Measurements from ENCODE around the gene NUAK2.
"Not testable (repeated sequence)": the region's sequence is repeated elsewhere in the genome, so short reads cannot be mapped to it uniquely, and the experiment has no call there.

Gene NUAK2

GRCh38 chr1:205294175-205294917, 27.2 kb downstream of the NUAK2 start:
- no peak for DNase-seq

DNA sequence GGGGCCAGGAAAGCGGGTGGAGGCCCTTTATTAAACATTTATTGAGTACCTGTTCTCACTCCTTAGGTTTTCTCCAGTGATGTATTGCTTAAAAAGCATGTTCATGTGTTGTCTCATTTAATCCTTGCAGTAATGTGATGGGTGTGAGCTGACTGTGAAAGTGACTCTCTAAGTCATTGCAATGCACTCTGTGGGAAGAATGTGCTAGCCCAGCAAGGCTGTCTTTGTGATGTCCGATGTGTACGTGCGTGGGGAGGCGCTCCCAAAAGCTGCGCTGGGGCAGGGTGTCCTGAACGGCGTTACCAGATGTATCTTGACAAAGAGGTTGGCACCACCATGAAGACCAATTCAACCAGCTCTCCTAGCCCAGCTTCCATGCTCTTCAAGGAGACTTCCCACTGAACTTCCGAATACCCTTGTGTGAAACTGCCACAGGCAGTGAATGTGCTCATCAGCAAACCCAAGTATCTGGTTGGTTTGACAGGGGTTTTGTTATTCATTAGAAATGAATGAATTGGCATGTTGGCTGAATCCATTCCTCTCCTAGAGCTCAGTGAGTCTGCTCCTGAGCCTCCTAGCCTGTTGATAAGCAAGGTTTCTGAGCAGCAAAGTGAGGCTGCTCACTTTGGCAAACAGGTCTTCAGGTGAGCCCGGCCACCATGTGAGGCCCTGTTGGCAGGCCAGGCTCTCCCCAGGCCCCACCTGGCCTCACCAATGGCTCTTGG, 28.0 kb downstream of the NUAK2 start:
- no peak for DNase-seq

- DNase-seq: no peak
Measured at GRCh38 chr1:205291596-205291995, 29.9 kb downstream of the NUAK2 start.

- DNase-seq: no peak
Measured at GRCh38 chr1:205287767-205288559, 33.6 kb downstream of the NUAK2 start.

- DNase-seq: no peak
Measured at GRCh38 chr1:205287076-205287475, 34.5 kb downstream of the NUAK2 start.

GRCh38 chr1:205286335-205286950, 35.1 kb downstream of the NUAK2 start:
- no peak for DNase-seq

GRCh38 chr1:205285381-205286101, 36.0 kb downstream of the NUAK2 start:
- DNase-seq: no peak

- DNase-seq: peak in 1 of 2 experiments; percentile 4
Measured at GRCh38 chr1:205284420-205285144, 37.0 kb downstream of the NUAK2 start.

DNA sequence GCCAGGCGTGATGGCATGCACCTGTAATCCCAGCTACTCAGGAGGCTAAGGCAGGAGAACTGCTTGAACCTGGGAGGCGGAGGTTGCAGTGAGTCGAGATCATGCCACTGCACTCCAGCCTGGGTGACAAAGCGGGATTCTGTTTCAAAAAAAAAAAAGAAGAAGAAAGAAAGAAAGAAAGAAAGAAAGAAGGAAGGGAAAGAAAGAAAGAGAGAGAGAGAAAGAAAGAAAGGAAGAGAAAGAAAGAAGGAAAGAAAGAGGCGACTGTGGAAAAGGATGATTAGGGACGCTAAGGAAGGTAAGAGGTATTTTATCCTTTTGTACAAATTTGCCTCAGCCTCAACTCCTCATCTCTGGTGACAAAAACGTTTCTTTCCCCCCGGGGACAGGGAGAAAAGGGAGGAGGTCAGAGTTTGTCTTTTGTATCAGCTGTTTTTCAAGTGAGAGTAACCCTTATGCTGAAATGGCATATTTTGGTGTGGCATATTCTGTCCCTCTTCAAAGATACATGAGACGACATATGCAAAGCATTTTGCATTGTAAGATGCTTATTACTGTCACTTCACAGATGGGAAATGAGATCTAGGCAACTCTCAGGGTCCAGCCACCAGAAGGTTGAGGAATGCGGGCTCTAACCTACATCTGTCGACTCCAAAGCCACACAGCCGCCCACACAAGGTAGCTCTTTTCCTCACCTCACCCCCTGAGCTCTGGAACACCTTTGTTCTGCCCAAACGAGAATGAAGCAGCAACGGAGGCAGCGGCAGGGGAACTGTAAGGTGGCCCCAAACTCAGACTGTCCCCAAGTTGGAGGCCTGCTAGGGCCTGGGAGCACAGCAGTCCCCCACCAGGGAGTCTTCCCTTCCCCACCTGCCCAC, 38.0 kb downstream of the NUAK2 start:
- DNase-seq: no peak

DNA sequence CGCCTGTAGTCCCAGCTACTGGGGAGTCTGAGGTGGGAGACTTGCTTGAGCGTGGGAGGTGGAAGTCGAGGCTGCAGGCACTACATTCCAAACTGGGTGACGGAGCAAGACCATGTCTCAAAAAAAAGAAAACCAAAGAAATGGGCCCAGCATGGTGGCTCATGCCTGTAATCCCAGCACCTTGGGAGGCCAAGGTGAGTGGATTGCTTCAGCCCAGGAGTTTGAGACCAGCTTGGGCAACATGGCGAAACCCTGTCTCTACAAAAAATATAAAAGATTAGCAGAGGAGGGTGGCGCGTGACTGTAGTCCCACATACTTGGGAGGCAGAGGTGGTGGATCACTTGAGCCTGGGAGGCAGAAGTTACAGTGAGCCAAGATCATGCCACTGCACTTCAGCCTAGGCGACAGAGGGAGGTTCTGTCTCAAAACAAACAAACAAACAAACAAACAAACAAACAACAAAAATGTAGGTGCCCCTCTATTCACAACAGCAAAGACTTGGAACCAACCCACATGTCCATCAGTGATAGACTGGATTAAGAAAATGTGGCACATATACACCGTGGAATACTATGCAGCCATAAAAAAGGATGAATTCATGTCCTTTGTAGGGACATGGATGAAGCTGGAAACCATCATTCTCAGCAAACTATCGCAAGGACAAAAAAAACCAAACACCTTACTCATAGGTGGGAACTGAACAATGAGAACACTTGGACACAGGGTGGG, 40.7 kb downstream of the NUAK2 start:
- not testable (repeated sequence) for DNase-seq

DNA sequence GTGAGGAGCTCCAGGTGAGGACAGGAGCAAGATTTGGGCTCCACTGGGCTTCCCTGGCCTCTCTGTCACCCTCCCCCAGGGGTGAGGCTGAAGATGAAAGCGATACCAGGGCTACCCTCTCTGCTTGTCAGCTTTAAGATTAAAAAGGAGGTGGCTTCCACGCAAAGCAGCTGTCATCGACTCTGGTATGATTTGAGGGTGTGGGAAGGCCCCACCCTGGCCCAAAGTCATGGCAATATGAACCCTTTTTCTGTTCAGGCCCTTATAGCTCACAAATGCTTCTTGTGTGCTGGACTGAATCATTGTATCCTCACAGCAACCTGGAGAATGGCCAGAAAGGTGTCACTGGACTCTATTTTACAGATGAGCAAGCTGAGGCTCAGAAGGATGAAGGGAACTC, 41.6 kb downstream of the NUAK2 start:
- no peak for DNase-seq

GRCh38 chr1:205276689-205277065, 44.9 kb downstream of the NUAK2 start:
- no peak for DNase-seq

GRCh38 chr1:205275916-205276688, 45.4 kb downstream of the NUAK2 start:
- no peak for DNase-seq

DNA sequence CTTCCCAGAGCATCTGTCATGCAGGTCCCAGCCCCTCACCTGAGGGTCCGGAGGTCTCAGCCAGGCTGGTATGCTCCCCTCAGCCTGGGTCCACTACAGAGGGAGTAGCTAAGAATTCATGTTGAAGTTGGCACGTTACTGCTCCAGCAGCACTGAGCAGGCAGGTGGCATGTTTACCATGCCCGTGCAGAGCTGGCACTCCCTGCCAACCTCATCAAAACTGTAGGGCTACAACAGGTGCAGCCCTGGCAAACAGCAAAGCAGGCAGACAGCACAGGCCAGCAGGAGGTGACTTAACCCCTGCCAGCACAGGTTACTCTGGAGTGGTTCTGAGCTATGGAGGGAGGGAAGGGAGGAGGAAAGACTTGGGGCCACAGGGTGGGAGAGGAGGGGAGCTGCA, 46.4 kb downstream of the NUAK2 start:
- no peak for DNase-seq

DNA sequence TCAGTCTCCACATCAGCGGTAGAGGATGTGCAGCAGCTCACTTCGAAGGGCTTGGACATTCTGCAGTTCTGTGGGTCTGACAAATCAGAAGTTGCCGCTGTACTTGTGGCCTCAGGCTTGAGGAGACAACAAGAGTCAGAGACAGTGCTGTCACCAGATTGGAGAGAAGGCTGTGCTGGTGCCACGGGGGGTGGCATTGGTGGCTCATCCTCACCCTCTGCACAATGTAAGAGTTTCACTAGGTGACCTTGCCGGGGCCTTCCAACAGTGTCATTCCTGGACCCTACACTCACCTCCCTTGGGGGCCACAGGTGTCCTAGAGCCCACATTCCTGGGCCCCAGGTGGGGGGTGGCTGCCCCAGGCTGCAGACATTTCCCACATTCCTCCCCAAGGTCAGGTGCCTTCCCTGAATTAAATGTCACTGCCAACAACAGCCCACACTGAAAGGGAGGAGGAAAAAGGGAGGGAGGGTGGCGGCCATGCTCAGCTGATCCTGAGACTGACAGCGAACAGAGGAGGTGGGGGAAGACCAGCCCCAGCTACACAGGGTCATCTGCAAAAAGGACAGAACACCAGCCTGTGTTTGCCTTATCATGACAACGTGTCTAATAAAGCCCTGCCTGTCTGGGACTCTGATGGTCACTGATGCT, 47.4 kb downstream of the NUAK2 start:
- DNase-seq: no peak

DNA sequence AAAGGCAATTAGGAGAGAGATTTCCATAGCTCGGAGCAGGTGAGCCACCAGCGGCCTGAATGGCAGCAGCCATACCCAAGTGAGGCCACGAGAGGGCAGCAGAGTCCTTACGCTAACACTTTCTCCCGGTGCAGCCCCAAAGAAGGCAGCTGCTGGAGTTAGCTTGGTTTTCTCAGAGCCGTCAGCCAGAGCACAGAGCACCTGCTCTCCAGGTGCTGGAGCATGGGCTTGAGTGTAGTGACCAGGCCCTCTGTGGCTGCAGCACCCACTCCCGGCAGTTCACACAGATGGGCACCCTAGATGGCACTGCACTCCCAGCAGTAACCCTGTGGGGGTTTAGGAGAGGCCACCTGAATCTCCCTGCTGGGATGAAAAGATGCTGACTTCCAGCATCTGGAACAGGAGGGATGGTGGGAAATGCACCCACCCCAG, 48.0 kb downstream of the NUAK2 start:
- DNase-seq: peak; percentile 40 to 74

DNA sequence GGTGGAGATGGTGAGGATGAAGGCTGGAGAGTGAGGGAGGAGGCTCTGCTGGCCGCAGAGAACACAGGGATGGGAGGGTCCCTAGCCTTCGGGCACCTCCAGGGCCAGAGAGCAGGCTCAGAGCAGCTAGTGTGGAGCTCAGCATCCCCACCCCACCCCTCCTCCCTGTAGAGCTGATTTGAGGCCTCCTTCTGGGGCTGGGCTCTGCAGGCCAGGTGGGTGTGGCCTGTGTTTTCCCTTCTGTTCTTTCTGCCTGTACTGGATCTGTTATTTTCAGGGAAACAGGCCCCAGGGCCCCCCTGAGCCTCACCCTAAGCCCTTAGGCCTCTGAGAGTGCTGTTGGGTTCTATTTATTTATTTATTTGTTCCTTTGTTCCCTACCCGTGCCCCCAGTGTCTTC, 49.0 kb downstream of the NUAK2 start:
- no peak for DNase-seq

GRCh38 chr1:205271745-205272144, 49.8 kb downstream of the NUAK2 start:
- no peak for DNase-seq

- DNase-seq: no peak
Measured at GRCh38 chr1:205271277-205271676, 50.3 kb downstream of the NUAK2 start.
